Cardiac fibroblast (primary cell): ENCODE measurements around the gene UNC13A.
"Not testable (repeated sequence)": the region's sequence is repeated elsewhere in the genome, so short reads cannot be mapped to it uniquely, and the experiment has no call there.

Experiments used
- DNase-seq, 2 donors: peaks; one replicate each; pipeline versions ENCODE4 v3.0.0 to v3.0.0-alpha.2; 2010; ENCODE audit warnings: low read depth in 2 of 2
- H3K4me3 ChIP-seq, 2 donors: replicated peaks in 1 of 2; 1 replicate in 1 of 2; 2 replicates in 1 of 2; pipeline ENCODE4 v1.5.1; 2011; ENCODE audit warnings: low read depth in 2 of 2, low read length in 2 of 2, mild to moderate bottlenecking in 2 of 2, moderate library complexity in 1 of 2
- TF ChIP-seq, protein P1 (sequence below): IDR thresholded peaks from one replicate; pipeline ENCODE4 v1.5.1; 2011; ENCODE audit warnings: low read depth, mild to moderate bottlenecking, low read length, inconsistent platforms

UNC13A gene

DNA sequence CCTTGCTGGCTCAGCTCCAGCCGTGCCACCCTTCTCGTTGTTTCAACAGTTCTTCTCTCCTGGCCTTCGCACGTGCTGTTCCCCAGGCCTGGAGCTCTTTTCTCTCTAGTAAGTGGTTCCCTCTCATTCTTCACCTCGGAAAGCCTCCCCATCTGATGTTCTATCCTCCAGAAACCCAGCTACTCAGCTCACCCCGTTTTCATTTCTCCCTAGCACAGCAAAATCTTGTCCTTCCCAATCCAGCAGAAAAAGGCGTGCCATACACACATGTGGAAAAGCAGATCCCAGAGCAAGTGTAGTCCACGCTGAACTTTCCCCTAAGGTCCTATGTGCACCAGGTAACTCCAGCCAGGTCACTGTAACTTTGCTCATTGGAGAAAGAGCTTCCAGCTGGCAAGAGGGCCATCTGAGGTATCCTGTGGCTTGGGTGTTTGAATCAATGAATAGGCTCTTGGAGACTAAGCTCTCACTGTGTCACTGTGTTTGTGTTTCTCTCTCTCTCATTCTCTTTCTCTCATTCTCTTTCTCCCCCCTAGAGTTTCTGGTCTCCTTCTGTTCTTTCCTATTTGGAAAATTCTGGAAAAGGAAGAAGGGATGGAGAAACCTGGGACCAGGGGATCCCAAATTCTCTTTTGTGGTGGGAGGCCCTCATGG lies 83.7 kb downstream of the UNC13A start:
- TF ChIP-seq, protein P1, sequence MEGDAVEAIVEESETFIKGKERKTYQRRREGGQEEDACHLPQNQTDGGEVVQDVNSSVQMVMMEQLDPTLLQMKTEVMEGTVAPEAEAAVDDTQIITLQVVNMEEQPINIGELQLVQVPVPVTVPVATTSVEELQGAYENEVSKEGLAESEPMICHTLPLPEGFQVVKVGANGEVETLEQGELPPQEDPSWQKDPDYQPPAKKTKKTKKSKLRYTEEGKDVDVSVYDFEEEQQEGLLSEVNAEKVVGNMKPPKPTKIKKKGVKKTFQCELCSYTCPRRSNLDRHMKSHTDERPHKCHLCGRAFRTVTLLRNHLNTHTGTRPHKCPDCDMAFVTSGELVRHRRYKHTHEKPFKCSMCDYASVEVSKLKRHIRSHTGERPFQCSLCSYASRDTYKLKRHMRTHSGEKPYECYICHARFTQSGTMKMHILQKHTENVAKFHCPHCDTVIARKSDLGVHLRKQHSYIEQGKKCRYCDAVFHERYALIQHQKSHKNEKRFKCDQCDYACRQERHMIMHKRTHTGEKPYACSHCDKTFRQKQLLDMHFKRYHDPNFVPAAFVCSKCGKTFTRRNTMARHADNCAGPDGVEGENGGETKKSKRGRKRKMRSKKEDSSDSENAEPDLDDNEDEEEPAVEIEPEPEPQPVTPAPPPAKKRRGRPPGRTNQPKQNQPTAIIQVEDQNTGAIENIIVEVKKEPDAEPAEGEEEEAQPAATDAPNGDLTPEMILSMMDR = no peak
- no peak overlapping the region for H3K4me3 ChIP-seq
- DNase-seq = no peak

GRCh38 chr19:17602872-17603510 lies 85.2 kb downstream of the UNC13A start:
- H3K4me3 ChIP-seq = no peak overlapping the region
- TF ChIP-seq, protein P1 = no peak
- no peak for DNase-seq

- TF ChIP-seq, protein P1 = no peak
- no peak overlapping the region for H3K4me3 ChIP-seq
- no peak for DNase-seq
These were observed 85.9 kb downstream of the UNC13A start for GRCh38 chr19:17602217-17602616.

- DNase-seq = no peak
- TF ChIP-seq, protein P1 = no peak
- H3K4me3 ChIP-seq = no peak overlapping the region
These were observed 86.5 kb downstream of the UNC13A start for GRCh38 chr19:17601683-17602082.

- no peak for DNase-seq
- TF ChIP-seq, protein P1 = no peak
- H3K4me3 ChIP-seq = no peak overlapping the region
These were observed 88.4 kb downstream of the UNC13A start for GRCh38 chr19:17599780-17600179.

- TF ChIP-seq, protein P1 = no peak
- DNase-seq = no peak
- H3K4me3 ChIP-seq = no peak overlapping the region
These were observed 89.2 kb downstream of the UNC13A start for GRCh38 chr19:17598953-17599352.

- not testable (repeated sequence) for DNase-seq, H3K4me3 ChIP-seq
These were observed 90.1 kb downstream of the UNC13A start for GRCh38 chr19:17598063-17598462.

DNA sequence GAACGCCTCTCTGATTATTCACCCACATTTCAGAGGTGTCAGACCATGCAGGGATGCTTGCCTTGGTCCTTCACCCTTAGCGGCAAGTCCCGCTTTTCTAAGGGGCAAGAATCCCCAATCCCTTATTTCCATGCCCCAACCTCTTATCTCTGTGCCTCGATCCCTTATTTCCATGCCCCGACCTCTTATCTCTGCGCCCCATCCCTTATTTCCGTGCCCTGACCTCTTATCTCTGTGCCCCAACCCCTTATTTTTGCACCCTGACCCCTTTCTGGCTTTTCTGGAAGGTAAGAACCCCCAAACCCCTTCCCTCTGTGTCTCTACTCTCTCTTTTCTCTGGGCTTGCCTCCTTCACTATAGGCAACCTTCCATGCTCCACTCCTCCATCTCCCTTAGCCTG lies 93.9 kb downstream of the UNC13A start:
- DNase-seq = not testable (repeated sequence)

More for the DNA sequence above, 93.9 kb downstream of the UNC13A start:
- H3K4me3 ChIP-seq = not testable (repeated sequence)
